Measurements from ENCODE around the gene SEC24D. TPM values are rescaled to one million over a fixed set of nuclear protein-coding genes. Genes with fewer than 3 reads are reported as not detected.

The SEC24D gene
- total and polyA plus RNA-seq, 2 experiments from 2014 or later: 37.6 to 94.8 TPM

- TF ChIP-seq EZH2 (IDR thresholded peaks at IDR 0.05; ENCODE audit: low read depth, unreplicated experiment): no peak
- no peak for TF ChIP-seq CTCF (conservative IDR thresholded peaks at IDR 0.05; ENCODE audit: low read depth in 2 of 2)
Measured at GRCh38 chr4:118760493-118760892, 75.4 kb downstream of the SEC24D start (continued).

- no peak for TF ChIP-seq REST (IDR thresholded peaks at IDR 0.05; ENCODE audit: unreplicated experiment)
- no peak for TF ChIP-seq EZH2 (IDR thresholded peaks at IDR 0.05; ENCODE audit: low read depth, unreplicated experiment)
- Mint-ChIP-seq H3K27me3 (ENCODE audit: insufficient read depth, low read depth, poor library complexity) (no peaks in the 10 kb centered on the region), H3K4me3 (no peak overlapping the region), H3K36me3 (ENCODE audit: low read depth) (peaks cover 14% of the 10 kb centered on the region), H3K27ac (no peak overlapping the region), H3K9me3 (no peaks in the 10 kb centered on the region), H3K4me1 (peaks cover 11% of the 10 kb centered on the region; the same call in 2 of the 3 replicates)
- Histone ChIP-seq H3K36me3 (ENCODE audit: insufficient read depth) (peaks cover 17% of the 10 kb centered on the region), H3K79me2 (replicated peaks; ENCODE audit: insufficient read depth) (no peaks in the 10 kb centered on the region), H3K27ac (ENCODE audit: low read depth) (no peak overlapping the region), H4K20me1 (replicated peaks; ENCODE audit: insufficient read depth) (no peaks in the 10 kb centered on the region), H2AFZ (no peak overlapping the region), H3K4me3 (no peak overlapping the region), H3K4me2 (no peak overlapping the region), H3F3A (replicated peaks; ENCODE audit: low read depth) (no peaks in the 10 kb centered on the region), H3K4me1 (ENCODE audit: insufficient read depth) (peaks cover 6% of the 10 kb centered on the region), H3K9me2 (ENCODE audit: insufficient read depth) (no peaks in the 10 kb centered on the region), H3K27me3 (ENCODE audit: insufficient read depth) (no peaks in the 10 kb centered on the region)
- DNase-seq (ENCODE audit: low spot score) (no peak), ATAC-seq (no peak)
Measured at GRCh38 chr4:118760092-118760491, 75.8 kb downstream of the SEC24D start.

- H3K27me3 Mint-ChIP-seq (ENCODE audit: insufficient read depth, low read depth, poor library complexity): no peaks in the 10 kb centered on the region
- peaks cover 10% of the 10 kb centered on the region for H3K4me1 ChIP-seq (ENCODE audit: insufficient read depth)
- TF ChIP-seq POLR2AphosphoS5 (IDR thresholded peaks at IDR 0.05; ENCODE audit: low read depth) (no peak), ZNF114 (CRISPR knock-in tag; IDR thresholded peaks at IDR 0.05) (no peak), ZNF331 (CRISPR knock-in tag; IDR thresholded peaks at IDR 0.05; ENCODE audit: low read depth) (no peak), CREB1 (CRISPR knock-in tag; IDR thresholded peaks at IDR 0.05; ENCODE audit: low read depth) (no peak)
- no peak for DNase-seq (ENCODE audit: low spot score)
- H3K4me1 Mint-ChIP-seq: peaks cover 14% of the 10 kb centered on the region; the same call in 2 of the 3 replicates
- H3K4me3 ChIP-seq: no peak overlapping the region
- no peaks in the 10 kb centered on the region for H4K20me1 ChIP-seq (replicated peaks; ENCODE audit: insufficient read depth)
- ATAC-seq: no peak
- no peak overlapping the region for H3K4me3 Mint-ChIP-seq
- H3K27me3 ChIP-seq (ENCODE audit: insufficient read depth): no peaks in the 10 kb centered on the region
- H3F3A ChIP-seq (replicated peaks; ENCODE audit: low read depth): no peaks in the 10 kb centered on the region
- H3K4me2 ChIP-seq: no peak overlapping the region
- no peak overlapping the region for H3K27ac Mint-ChIP-seq
- H3K36me3 ChIP-seq (ENCODE audit: insufficient read depth): peaks cover 12% of the 10 kb centered on the region
- no peaks in the 10 kb centered on the region for H3K79me2 ChIP-seq (replicated peaks; ENCODE audit: insufficient read depth)
- H3K9me2 ChIP-seq (ENCODE audit: insufficient read depth): no peaks in the 10 kb centered on the region
- H3K27ac ChIP-seq (ENCODE audit: low read depth): no peak overlapping the region
- peaks cover 11% of the 10 kb centered on the region for H3K36me3 Mint-ChIP-seq (ENCODE audit: low read depth)
- no peak overlapping the region for H2AFZ ChIP-seq
- H3K9me3 Mint-ChIP-seq: no peaks in the 10 kb centered on the region
Measured at GRCh38 chr4:118759481-118759880, 76.4 kb downstream of the SEC24D start.
